Ectodermal cell (in vitro differentiated cells): Measurements from ENCODE around the gene ARHGAP4.

Source experiments
- H3K27ac ChIP-seq: 2 replicates; pipeline ENCODE4 v1.7.0; 2013; ENCODE audit warnings: mild to moderate bottlenecking, low read depth, low read length; ENCODE audit not compliant: insufficient read depth, poor library complexity, severe bottlenecking
- H3K27me3 ChIP-seq: 2 replicates; pipeline ENCODE4 v1.7.0; 2013; ENCODE audit warnings: mild to moderate bottlenecking, low read length; ENCODE audit not compliant: insufficient read depth, control insufficient read depth, poor library complexity, severe bottlenecking
- H3K36me3 ChIP-seq: one replicate; pipeline ENCODE4 v1.7.0; 2013; ENCODE audit warnings: low read length; ENCODE audit not compliant: control insufficient read depth, insufficient read depth
- H3K4me1 ChIP-seq: one replicate; pipeline ENCODE4 v1.7.0; 2013; ENCODE audit warnings: low read length; ENCODE audit not compliant: control insufficient read depth, insufficient read depth
- H3K4me3 ChIP-seq: 2 replicates; pipeline ENCODE4 v1.7.0; 2013; ENCODE audit warnings: low read depth, low read length, control low read depth; ENCODE audit not compliant: insufficient read depth
- H3K9me3 ChIP-seq: 2 replicates; pipeline ENCODE4 v1.7.0; 2013; ENCODE audit warnings: mild to moderate bottlenecking, low read length, moderate library complexity; ENCODE audit not compliant: control insufficient read depth
- WGBS, 2 experiments: methylation state at CpG; one replicate each; pipeline ENCODE4 v1.1.7; 2013; ENCODE audit warnings: missing lambda C conversion rate in 2 of 2; 5-methylcytosine and 5-hydroxymethylcytosine counted together

Gene ARHGAP4

GRCh38 chrX:153944140-153944799, 18.2 kb upstream of the ARHGAP4 start, which contains the start of gene RENBP:
TSS of gene RENBP (minus strand) at chrX:153944643. CDS start at chrX:153944610, 33 bp downstream.
- no peak within 1 kb of the TSS for H3K27ac ChIP-seq
- no peak within 1 kb of the TSS for H3K4me3 ChIP-seq
- H3K9me3 ChIP-seq: no peaks in the 10 kb centered on the region
- peaks cover 8% of the 10 kb centered on the region for H3K4me1 ChIP-seq
- WGBS, 2 experiments: 33 to 36% methylated on average over 30 to 31 of the region's 31 CpGs
- no peaks in the 10 kb centered on the region for H3K27me3 ChIP-seq
- no peaks in the 10 kb centered on the region for H3K36me3 ChIP-seq

- Histone ChIP-seq H3K27ac (no peak overlapping the region), H3K27me3 (no peaks in the 10 kb centered on the region), H3K36me3 (no peaks in the 10 kb centered on the region), H3K4me3 (no peak overlapping the region), H3K9me3 (no peaks in the 10 kb centered on the region), H3K4me1 (peaks cover 8% of the 10 kb centered on the region)
- 23 to 27% methylated on average over 13 to 17 of the region's 23 CpGs for WGBS, 2 experiments
Observed at GRCh38 chrX:153941336-153942252, 15.5 kb upstream of the ARHGAP4 start.

- H3K27me3 ChIP-seq: no peaks in the 10 kb centered on the region
- no peak overlapping the region for H3K4me3 ChIP-seq
- WGBS, 2 experiments: 38 to 43% methylated on average over 7 of the region's 7 CpGs
- no peak overlapping the region for H3K27ac ChIP-seq
- no peaks in the 10 kb centered on the region for H3K9me3 ChIP-seq
- H3K36me3 ChIP-seq: no peaks in the 10 kb centered on the region
- H3K4me1 ChIP-seq: peaks cover 8% of the 10 kb centered on the region
Observed at GRCh38 chrX:153939573-153939972, 13.5 kb upstream of the ARHGAP4 start.

DNA sequence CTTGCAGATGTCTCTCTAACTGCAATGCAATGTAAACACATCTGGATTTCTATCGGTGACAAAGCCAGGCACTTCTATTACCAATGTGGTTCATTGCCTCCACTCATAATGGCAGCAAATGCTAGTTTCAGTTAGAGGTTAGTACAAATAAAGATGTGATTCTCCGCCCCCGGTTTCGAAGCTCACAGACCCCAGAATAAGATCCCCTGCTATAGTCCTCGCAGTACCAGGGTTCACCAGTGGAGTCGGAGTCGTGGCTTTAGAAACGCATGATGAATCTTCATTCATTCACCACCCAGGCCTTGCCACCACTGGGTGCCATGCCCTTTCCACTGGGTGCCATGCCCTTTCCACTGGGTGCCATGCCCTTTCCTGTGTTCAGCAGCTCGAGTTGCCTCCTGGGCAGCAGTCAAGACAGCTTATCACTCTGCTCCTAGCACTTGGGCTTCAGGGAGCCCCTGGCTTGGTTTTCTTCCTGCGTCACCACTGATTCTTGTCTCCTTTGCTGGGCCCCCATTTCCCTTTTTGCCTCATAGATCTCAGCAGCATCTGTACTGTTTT, 12.2 kb upstream of the ARHGAP4 start:
- Histone ChIP-seq H3K4me3 (no peak overlapping the region), H3K27ac (no peak overlapping the region), H3K4me1 (peaks cover 15% of the 10 kb centered on the region), H3K36me3 (no peaks in the 10 kb centered on the region), H3K27me3 (no peaks in the 10 kb centered on the region), H3K9me3 (no peaks in the 10 kb centered on the region)
- 91 to 92% methylated on average over 10 of the region's 10 CpGs for WGBS, 2 experiments

- H3K36me3 ChIP-seq: no peaks in the 10 kb centered on the region
- H3K9me3 ChIP-seq: no peaks in the 10 kb centered on the region
- 92 to 96% methylated on average over 2 of the region's 3 CpGs for WGBS, 2 experiments
- no peaks in the 10 kb centered on the region for H3K27me3 ChIP-seq
- no peak overlapping the region for H3K4me3 ChIP-seq
- no peak overlapping the region for H3K27ac ChIP-seq
- peaks cover 15% of the 10 kb centered on the region for H3K4me1 ChIP-seq
Observed at GRCh38 chrX:153937056-153937455, 11.0 kb upstream of the ARHGAP4 start.

GRCh38 chrX:153935326-153935851, 9.3 kb upstream of the ARHGAP4 start:
- no peaks in the 10 kb centered on the region for H3K9me3 ChIP-seq
- H3K4me1 ChIP-seq: peaks cover 11% of the 10 kb centered on the region
- no peaks in the 10 kb centered on the region for H3K27me3 ChIP-seq
- WGBS, 2 experiments: 19 to 24% methylated on average over 31 of the region's 32 CpGs
- peak overlapping the region; percentile 4 for H3K4me3 ChIP-seq
- H3K27ac ChIP-seq: no peak overlapping the region
- no peaks in the 10 kb centered on the region for H3K36me3 ChIP-seq

- no peak within 1 kb of the TSS for H3K27ac ChIP-seq
- H3K27me3 ChIP-seq: no peaks in the 10 kb centered on the region
- H3K36me3 ChIP-seq: no peaks in the 10 kb centered on the region
- 0 to 1% methylated on average over 73 to 80 of the region's 87 CpGs for WGBS, 2 experiments
- H3K4me3 ChIP-seq: peak within 1 kb of the TSS; percentile 71
- peaks cover 9% of the 10 kb centered on the region for H3K4me1 ChIP-seq
- H3K9me3 ChIP-seq: no peaks in the 10 kb centered on the region
Observed at GRCh38 chrX:153934762-153935325, 8.8 kb upstream of the ARHGAP4 start, which contains the start of gene NAA10. TSS of gene NAA10 (minus strand) at chrX:153935037. CDS start at chrX:153934904, 133 bp downstream.

- Histone ChIP-seq H3K9me3 (no peaks in the 10 kb centered on the region), H3K36me3 (no peaks in the 10 kb centered on the region), H3K4me1 (peaks cover 7% of the 10 kb centered on the region), H3K27me3 (no peaks in the 10 kb centered on the region), H3K27ac (no peak overlapping the region), H3K4me3 (peak overlapping the region; percentile 71)
- WGBS, 2 experiments: 6 to 7% methylated on average over 33 of the region's 33 CpGs
Observed at GRCh38 chrX:153934148-153934761, 8.2 kb upstream of the ARHGAP4 start.

GRCh38 chrX:153933748-153934147, 7.7 kb upstream of the ARHGAP4 start:
- WGBS, 2 experiments: 69 to 72% methylated on average over 7 of the region's 7 CpGs
- peak overlapping the region; percentile 71 for H3K4me3 ChIP-seq
- no peaks in the 10 kb centered on the region for H3K27me3 ChIP-seq
- H3K9me3 ChIP-seq: no peaks in the 10 kb centered on the region
- no peak overlapping the region for H3K27ac ChIP-seq
- H3K36me3 ChIP-seq: no peaks in the 10 kb centered on the region
- peaks cover 7% of the 10 kb centered on the region for H3K4me1 ChIP-seq
